Measurements from ENCODE around the gene PRKD1. TPM values are rescaled to one million over a fixed set of nuclear protein-coding genes. Genes with fewer than 3 reads are reported as not detected.
"Not testable (repeated sequence)": the region's sequence is repeated elsewhere in the genome, so short reads cannot be mapped to it uniquely, and the experiment has no call there.

PRKD1 gene
- total RNA-seq, 1 donor from 2014 or later = 3.2 TPM

DNA sequence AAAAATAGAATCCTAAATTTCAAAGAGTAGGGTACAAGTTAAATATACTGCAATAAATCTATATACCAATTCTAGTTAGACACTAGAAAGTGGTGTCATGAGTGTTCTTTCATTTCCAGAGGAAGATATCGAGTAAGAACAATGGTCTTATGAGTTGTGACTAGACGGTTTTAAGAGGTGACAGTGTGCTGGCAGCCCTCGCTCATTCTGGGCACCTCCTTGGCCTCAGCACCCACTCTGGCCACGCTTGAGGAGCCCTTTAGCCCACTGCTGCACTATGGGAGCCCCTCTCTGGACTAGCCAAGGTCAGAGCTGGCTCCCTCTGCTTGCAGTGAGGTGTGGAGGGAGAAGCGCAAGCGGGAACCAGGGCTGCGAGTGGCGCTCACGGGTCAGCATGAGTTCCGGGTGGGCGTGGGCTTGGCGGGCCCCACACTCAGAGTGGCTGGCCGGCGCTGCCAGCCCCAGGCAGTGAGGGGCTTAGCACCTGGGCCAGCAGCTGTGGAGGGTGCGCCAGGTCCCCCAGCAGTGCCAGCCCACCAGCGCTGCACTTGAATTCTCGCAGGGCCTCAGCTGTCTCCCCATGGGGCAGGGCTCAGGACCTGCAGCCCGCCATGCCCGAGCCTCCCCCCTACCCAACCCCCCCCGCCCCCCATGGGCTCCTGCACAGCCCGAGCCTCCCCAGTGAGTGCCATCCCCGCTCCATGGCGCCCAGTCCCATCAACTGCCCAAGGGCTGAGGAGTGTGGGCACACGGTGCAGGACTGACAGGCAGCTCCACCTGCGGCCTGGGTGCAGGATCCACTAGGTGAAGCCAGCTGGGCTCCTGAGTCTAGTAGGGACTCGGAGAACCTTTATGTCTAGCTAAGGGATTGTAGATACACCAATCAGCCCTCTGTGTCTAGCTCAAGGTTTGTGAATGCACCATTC is 18.7 kb downstream of the PRKD1 start:
- peak; percentile 52 for DNase-seq (ENCODE audit: missing footprints)
- intact Hi-C loops (cut with DNase I) = no loop called here
- no peak for ATAC-seq

DNA sequence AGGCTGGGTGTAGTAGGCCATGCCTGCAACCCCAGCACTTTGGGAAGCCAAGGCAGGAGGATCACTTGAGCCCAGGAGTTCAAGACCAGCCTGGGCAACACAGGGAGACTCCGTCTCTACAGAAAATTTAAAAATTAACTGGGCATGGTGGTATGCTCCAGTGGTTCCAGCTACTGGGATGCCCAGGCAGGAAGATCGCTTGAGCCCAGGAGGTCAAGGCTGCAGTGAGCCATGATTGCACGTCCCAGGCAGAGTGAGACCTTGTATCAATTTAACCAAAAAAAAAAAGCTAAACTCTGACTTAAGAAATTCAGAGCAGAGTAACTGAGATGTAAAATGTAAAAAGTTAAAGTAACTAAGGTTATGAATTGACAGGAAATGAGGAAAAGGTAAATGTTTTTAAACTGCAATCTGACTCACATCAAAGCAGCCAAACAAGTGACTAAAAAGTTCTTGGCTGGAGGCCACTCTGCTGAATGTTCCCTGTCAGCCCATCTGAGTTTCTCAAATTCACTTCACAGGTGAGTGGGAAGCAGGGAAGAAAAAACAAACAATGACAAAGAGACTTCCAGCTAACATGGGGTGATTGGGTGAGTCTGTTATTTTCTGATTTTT is 21.3 kb downstream of the PRKD1 start:
- DNase-seq (ENCODE audit: missing footprints) (peak; percentile 66), ATAC-seq (no peak)
- intact Hi-C loops (cut with DNase I) = no loop called here

DNA sequence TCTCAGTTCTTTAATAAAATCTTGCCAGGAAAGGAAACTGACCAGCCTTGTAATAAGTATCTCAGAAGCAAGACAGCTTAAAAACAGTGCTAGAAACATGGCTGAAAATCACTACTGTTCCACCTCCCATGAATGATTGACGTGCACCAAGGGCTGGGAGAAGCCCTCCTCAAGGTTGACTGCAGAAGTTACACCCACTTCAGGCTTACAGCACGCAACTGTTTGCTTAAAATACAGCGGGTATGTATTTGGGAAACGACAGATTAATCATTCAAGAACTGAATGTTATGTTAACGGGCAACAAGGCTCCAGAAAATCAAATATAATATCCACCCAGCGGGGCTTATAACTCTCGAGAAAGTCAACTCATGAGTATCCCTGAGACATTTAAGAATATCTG is 22.1 kb downstream of the PRKD1 start:
- ATAC-seq (no peak), DNase-seq (ENCODE audit: missing footprints) (no peak)
- intact Hi-C loops (cut with DNase I) = no loop called here

DNA sequence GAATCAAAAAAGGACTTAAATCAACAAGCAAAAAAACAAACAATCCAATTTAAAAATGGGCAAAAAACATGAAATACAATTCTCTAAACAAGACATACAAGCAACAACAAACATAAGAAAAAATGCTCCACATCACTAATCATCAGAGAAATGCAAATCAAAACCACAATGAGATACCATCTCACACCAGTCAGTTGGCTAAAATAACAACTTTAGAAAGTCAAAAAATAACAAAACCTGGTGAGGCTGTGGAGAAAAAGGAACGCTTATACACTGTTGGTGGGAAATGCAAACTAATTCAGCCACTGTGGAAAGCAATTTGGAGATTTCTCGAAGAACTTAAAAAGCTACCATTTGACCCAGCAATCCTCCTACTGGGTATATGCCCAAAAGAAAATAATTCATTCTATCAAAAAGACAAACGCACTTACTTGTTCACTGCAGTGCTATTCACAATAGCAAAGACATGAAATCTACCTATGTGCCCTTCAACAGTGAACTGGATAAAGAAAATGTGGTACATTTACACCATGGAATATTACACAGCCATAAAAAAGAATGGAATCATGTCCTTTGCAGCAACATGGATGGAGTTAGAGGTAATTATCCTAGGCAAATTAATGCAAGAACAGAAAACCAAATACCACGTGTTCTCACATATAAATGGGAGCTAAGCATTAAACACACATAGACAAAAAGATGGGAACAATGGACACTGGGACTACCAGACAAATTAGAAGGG is 26.9 kb downstream of the PRKD1 start:
- no peak for ATAC-seq
- no peak for DNase-seq (ENCODE audit: missing footprints)
- intact Hi-C loops (cut with DNase I) = no loop called here

DNA sequence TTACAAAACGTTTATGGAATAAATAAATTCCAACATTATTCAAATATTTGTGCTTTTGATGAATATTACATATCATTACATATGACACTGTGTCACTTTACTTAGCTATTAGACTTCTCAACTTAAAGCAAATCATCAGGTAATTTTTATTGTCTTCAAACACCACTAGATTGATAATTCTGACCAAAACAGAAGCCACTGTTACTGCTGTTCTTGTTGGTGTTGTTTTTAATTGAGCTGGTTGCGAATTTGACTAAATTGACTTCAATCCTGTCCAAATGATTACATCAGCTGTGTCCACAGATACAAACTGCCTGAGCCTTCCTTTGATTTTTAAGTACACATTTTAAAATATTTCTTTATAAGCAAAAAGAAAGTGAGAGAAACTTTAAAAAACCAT is 29.2 kb downstream of the PRKD1 start:
- DNase-seq (ENCODE audit: missing footprints) = no peak
- intact Hi-C loops (cut with DNase I) = no loop called here
- ATAC-seq = no peak

DNA sequence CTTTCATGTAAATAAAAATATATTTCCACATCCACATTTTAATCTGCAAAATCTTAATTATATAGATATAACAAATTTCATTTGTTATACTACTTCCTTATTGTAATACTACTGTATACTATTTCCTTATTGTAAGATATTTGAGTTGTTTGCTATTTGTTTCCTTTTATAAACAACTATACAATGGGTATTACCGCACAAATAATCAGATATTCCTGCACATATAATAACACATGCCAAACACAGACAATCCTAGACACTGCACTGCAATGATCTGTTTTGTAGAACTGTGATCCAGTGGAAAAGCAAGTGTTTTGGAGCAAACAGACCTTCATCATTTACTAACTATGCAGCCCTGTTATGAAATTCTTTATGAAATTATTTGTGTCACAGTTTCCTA is 30.5 kb downstream of the PRKD1 start:
- ATAC-seq = no peak
- no peak for DNase-seq (ENCODE audit: missing footprints)
- intact Hi-C loops (cut with DNase I) = no loop called here

DNA sequence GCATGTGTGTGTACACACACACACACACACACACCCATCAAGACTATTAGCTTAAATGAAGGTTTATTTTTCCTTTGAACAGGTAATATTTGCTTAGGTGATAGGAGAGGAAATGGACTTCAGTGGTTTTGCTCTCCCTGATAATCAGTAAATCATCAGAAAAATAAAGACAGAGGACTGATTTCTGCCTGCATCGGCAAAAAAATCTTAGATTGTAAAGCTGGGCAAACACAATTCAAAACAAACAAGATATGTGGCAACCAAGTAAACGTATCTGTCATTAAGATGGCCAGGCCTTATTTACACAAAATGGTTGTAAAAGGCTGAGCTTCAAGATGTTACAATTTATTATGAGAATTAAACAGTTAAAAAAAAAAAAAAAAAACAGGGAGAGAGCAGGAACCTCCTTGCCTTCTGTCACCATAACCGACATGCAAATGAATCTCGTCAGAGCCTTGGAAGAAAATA is 31.3 kb downstream of the PRKD1 start:
- ATAC-seq (no peak), DNase-seq (ENCODE audit: missing footprints) (no peak)
- intact Hi-C loops (cut with DNase I) = no loop called here

DNA sequence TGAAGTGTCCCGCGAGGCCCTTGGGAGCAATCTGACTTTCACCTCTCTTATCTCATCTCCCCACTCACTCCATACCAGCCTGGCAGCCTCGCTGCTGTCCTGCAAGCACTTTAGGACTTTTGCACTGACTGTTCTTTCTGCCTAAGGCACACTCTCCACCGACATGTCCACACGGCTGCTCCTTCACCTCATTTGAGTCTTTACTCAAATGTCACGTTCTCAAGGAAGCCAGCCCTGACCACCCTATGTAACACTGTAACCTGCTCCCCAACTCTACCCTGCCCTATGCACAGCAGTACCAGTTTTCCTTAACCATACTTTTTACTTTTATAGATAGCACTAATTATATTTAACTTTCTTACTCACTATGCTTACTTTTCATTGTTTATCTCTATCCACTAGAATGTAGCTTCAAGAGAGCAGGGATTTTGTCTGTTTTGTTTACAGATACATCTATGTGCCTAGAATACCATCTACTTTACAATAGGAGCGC is 32.0 kb downstream of the PRKD1 start:
- DNase-seq (ENCODE audit: missing footprints) = no peak
- peak; percentile 31 for ATAC-seq
- intact Hi-C loops (cut with DNase I) = no loop called here

DNA sequence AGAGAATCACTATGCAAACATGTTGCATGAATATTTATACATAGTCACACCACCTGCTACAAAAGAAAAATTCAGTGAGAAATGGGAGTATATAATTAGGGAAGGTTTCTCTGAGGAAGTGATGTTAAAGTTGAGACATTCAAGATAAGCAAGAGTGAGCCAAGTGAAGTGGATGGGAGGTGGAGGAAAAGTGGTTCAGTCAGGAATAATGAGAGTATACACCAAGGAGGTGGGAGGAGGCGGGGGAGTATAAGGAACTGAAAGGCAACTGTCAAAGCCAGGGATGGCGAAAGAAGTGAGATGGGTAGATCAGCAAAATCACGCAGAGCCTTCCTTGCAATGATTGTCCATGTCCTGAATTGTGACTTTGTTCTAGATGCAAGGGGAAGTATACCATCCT is 33.7 kb downstream of the PRKD1 start:
- ATAC-seq (no peak), DNase-seq (ENCODE audit: missing footprints) (no peak)
- intact Hi-C loops (cut with DNase I) = no loop called here

DNA sequence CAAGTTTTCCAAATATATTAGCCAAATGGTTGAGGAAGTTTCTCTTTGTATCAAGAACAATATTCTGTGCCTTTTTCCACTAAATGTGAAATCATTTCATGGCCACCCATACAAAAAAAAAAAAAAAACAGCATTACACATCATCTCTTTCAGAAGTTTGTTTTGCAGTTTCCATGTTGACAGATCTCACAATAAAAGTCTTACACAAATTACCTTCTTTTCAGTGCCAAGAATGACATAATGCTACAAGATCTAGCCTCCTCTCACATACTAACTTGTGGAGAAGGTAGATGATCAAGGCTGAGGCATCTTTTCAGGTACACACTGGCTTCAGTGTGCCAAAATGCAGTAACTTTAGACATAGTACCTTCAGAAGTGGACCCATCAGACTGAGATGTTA is 35.3 kb downstream of the PRKD1 start:
- DNase-seq (ENCODE audit: missing footprints) = no peak
- intact Hi-C loops (cut with DNase I) = no loop called here
- ATAC-seq = no peak

DNA sequence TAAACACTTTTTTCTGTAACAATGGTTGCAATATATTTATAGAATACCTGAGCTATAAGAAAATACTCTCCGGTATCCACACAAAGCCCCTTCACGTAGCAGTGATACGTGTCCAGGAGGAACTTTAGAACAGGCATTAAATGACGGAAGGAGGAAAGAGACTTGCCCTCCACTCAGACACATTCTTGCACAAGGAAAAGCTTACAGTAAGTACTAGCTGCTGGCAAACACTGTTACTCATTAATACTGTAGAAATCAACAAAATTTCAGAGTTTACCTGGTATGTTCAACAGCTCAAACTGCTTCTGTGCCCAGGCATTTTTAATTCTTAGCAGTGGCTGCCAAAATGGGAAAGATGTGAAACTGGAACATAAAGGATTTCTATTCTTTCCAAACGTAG is 41.7 kb downstream of the PRKD1 start:
- DNase-seq (ENCODE audit: missing footprints) = no peak
- intact Hi-C loops (cut with DNase I) = no loop called here
- no peak for ATAC-seq

DNA sequence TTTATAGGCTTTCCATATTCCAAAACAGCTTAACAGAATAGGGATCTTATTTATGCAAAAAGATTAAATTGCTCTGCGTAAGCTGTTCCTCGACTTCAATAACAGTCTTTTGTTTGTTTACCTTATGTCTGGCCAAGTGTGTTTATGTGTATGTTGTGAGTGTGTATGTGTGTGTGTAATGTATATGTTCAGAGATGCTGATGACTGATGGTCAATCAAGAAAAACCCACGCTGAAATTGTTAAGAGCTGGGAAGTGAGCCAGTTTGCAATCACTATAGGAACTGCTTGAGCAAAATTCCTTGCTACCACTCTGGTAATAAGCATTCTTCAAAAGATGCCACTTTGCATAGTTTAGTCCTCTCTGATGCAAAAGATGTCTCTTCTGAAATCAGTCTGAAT is 59.6 kb downstream of the PRKD1 start:
- DNase-seq (ENCODE audit: missing footprints) (no peak), ATAC-seq (no peak)
- intact Hi-C loops (cut with DNase I) = no loop called here

DNA sequence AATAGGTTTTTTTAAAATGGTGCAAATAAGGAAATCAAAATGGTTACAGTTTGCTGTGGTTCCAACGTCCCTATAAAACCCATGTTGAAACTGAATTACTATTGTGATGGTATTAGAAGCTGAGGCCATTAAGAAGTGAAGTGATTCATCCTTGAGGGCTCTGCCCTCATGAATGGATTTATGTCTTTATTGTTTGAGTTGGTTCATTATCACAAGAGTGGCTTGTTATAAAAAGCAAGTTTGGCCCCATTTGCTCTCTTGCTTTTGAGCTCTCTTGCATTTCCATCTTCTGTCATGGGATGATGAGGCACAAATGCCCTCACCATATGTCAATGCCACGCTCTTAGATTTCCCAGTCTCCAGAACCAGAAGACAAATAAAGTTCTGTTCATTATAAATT is 62.3 kb downstream of the PRKD1 start:
- DNase-seq (ENCODE audit: missing footprints) (no peak), ATAC-seq (no peak)
- intact Hi-C loops (cut with DNase I) = no loop called here

DNA sequence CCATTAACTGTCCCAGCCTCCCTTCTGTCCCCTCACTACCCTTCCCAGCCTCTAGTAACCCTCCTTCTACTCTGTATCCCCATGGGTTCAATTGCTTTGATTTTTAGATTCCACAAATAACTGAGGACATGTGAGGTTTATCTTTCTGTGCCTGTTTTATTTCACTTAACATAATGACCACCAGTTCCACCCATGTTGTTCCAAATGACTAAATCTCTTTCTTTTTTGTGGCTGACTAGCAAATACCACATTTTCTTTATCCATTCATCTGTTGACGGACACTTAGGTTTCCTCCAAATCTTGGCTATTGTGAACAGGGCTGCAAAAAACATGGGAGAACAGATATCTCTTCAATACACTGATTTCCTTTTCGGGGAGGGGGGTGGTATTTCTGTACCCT is 65.7 kb downstream of the PRKD1 start:
- intact Hi-C loops (cut with DNase I) = no loop called here
- ATAC-seq (no peak), DNase-seq (ENCODE audit: missing footprints) (no peak)

DNA sequence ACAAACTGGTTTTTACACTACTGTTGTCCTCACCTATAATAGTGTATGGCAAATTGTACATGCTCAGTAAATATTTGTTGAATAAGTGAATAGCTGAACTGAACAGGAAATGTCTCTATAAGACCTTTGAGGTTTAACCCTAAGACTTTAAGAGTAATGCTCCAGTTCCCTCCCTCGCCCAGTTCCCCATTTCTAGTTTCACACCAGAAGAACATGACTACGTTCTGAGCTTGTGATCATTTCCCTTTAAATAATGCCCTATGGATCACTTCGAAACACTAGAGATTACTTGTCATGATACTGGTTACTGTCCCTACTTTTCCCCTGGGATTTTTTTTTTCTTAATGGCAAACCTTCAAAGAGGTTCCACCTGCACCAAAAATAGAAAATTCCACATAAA is 69.3 kb downstream of the PRKD1 start:
- DNase-seq (ENCODE audit: missing footprints) (no peak), ATAC-seq (no peak)
- intact Hi-C loops (cut with DNase I) = no loop called here

DNA sequence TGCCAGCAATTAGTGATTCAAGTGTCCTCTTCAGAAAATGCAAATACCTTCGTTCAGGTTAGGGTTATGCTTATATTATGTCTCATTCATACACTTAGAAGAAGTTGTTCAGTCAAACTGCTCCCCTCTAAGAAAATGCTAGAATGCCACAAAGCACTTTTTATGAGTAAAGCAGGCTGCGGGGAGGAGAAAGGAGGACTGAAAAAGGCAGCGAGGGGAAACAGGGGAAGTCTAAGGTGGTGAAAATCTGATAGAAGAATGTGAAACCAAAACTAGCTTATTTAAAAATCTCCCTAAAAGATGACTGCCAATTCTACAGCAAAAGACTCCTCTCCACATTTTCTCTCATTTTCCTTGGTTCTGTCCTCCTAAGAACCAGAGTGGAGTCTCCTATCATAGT is 70.1 kb downstream of the PRKD1 start:
- ATAC-seq = no peak
- intact Hi-C loops (cut with DNase I) = no loop called here

DNA sequence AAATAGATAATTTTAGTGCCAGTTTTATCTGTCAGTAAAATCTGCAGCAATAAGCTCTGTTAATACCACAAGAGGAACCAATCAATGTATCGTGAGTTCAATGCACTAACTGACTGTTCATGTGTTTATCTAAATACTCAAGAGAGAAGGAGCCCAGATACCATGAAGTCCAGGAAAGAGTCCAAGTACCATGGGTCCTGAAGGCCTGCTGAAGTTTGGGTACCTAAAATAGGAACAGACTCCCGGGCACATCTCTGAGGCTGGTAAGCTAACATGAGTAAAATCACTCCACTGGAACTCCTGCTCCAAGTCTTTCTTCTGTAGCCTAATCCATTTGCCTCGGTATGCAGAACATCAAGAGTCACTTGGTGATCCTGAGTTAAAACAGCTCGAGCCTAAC is 71.1 kb downstream of the PRKD1 start:
- intact Hi-C loops (cut with DNase I) = no loop called here
- no peak for ATAC-seq
- DNase-seq (ENCODE audit: missing footprints) = no peak

More for the DNA sequence above, 70.1 kb downstream of the PRKD1 start:
- DNase-seq (ENCODE audit: missing footprints) = no peak

DNA sequence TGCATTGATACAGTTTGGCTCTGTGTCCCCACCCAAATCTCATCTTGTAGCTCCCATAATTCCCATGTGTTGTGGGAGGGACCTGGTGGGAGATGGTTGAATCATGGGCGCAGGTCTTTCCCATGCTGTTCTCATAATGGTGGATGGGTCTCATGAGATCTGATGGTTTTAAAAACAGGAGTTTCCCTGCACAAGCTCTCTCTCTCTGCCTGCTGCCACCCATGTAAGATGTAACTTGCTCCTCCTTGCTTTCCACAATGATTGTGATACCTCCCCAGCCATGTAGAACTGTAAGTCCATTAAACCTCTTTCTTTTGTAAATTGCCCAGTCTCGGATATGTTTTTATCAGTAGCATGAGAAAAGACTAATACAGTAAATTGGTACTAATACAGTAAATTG is 74.0 kb downstream of the PRKD1 start:
- DNase-seq (ENCODE audit: missing footprints); ATAC-seq; intact Hi-C loops (cut with DNase I): not testable (repeated sequence)

DNA sequence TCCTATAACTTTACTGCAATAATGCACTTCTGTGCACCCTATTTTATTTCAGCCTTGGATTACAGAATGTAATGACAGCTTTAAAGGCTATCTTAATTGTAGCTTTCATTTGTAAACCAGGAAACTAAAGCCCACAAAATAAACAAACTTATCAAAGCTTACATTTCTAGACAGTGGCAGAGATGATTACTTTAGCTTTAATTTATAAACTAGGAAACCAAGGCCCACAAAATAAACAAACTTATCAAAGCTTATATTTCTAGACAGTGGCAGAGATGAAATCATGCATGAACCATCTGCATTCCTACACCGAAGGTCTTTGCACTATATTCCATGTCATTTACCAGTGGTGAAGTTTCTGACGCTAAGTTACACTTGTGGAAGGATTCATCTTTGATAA is 74.4 kb downstream of the PRKD1 start:
- no peak for DNase-seq (ENCODE audit: missing footprints)
- intact Hi-C loops (cut with DNase I) = no loop called here
- ATAC-seq = no peak

DNA sequence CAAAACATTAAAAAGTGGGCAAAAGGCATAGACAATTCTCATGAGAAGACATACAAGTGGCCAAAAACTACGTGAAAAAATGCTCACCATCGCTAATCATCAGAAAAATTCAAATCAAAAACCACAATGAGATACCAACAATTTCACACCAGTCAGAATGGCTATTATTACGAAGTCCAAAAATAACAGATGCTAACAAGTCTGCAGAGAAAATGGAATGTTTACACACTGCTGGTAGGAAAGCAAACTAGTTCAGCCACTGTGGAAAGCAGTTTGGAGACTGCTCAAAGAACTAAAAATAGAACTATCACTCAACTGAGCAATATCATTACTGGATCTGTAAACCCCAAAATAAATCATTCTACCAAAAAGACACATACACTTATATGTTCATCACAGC is 76.2 kb downstream of the PRKD1 start:
- DNase-seq (ENCODE audit: missing footprints) = no peak
- ATAC-seq = no peak
- intact Hi-C loops (cut with DNase I) = no loop called here
